ENCODE data around the gene RAG2. TPM values are rescaled to one million over a fixed set of nuclear protein-coding genes. Genes with fewer than 3 reads are reported as not detected.

The RAG2 gene
- total and polyA plus RNA-seq, 8 donors = 0.37 to 17.9 TPM; not detected in 6

- WGBS, 5 donors = 21 to 57% (median 45%) methylated on average over 4 of the region's 4 CpGs
- Histone ChIP-seq H3K27me3 (peaks cover 0 to 29% (median 9%) of the 10 kb centered on the region in 3 donors), H3K4me1 (peaks cover 3 to 15% (median 12%) of the 10 kb centered on the region in 4 donors), H3K36me3 (no peaks in the 10 kb centered on the region), H3K9me3 (no peaks in the 10 kb centered on the region), H3K4me3 (no peak overlapping the region), H3K27ac (no peak overlapping the region)
- TF ChIP-seq POLR2A (IDR thresholded peaks at IDR 0.05) (no peak), EP300 (IDR thresholded peaks at IDR 0.05) (no peak), POLR2AphosphoS5 (IDR thresholded peaks at IDR 0.05) (no peak)
- TF ChIP-seq, protein P1, sequence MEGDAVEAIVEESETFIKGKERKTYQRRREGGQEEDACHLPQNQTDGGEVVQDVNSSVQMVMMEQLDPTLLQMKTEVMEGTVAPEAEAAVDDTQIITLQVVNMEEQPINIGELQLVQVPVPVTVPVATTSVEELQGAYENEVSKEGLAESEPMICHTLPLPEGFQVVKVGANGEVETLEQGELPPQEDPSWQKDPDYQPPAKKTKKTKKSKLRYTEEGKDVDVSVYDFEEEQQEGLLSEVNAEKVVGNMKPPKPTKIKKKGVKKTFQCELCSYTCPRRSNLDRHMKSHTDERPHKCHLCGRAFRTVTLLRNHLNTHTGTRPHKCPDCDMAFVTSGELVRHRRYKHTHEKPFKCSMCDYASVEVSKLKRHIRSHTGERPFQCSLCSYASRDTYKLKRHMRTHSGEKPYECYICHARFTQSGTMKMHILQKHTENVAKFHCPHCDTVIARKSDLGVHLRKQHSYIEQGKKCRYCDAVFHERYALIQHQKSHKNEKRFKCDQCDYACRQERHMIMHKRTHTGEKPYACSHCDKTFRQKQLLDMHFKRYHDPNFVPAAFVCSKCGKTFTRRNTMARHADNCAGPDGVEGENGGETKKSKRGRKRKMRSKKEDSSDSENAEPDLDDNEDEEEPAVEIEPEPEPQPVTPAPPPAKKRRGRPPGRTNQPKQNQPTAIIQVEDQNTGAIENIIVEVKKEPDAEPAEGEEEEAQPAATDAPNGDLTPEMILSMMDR (IDR thresholded peaks at IDR 0.05) = no peak
- intact Hi-C loops (cut with DNase I; ENCODE audit: low total_unique reads) = no loop called here
- no peak for DNase-seq
These were observed 7.5 kb downstream of the RAG2 start for GRCh38 chr11:36590513-36590912.

GRCh38 chr11:36588099-36588498 lies 9.9 kb downstream of the RAG2 start:
- DNase-seq = no peak
- Histone ChIP-seq H3K27me3 (peaks cover 0 to 29% (median 9%) of the 10 kb centered on the region in 3 donors), H3K9me3 (no peaks in the 10 kb centered on the region), H3K36me3 (no peaks in the 10 kb centered on the region), H3K4me1 (no peaks in the 10 kb centered on the region), H3K27ac (no peak overlapping the region), H3K4me3 (no peak overlapping the region)
- TF ChIP-seq POLR2A (IDR thresholded peaks at IDR 0.05) (no peak), EP300 (IDR thresholded peaks at IDR 0.05) (no peak), POLR2AphosphoS5 (IDR thresholded peaks at IDR 0.05) (no peak)
- TF ChIP-seq, protein P1 (IDR thresholded peaks at IDR 0.05) = no peak
- 28 to 59% (median 42%) methylated on average over 1 of the region's 1 CpG for WGBS, 5 donors
- intact Hi-C loops (cut with DNase I; ENCODE audit: low total_unique reads) = no loop called here

- peaks cover 0 to 3% (median 1%) of the 10 kb centered on the region in 4 donors for H3K9me3 ChIP-seq
- intact Hi-C loops (cut with DNase I; ENCODE audit: low total_unique reads) = no loop called here
- H3K4me3 ChIP-seq = no peak overlapping the region
- no peaks in the 10 kb centered on the region for H3K4me1 ChIP-seq
- H3K36me3 ChIP-seq = no peaks in the 10 kb centered on the region
- peaks cover 0 to 23% (median 3%) of the 10 kb centered on the region in 3 donors for H3K27me3 ChIP-seq
- H3K27ac ChIP-seq = no peak overlapping the region
- TF ChIP-seq POLR2AphosphoS5 (IDR thresholded peaks at IDR 0.05) = no peak
- TF ChIP-seq EP300 (IDR thresholded peaks at IDR 0.05) = no peak
- TF ChIP-seq POLR2A (IDR thresholded peaks at IDR 0.05) = no peak
- TF ChIP-seq, protein P1 (IDR thresholded peaks at IDR 0.05) = no peak
- DNase-seq = no peak
These were observed 11.5 kb downstream of the RAG2 start for GRCh38 chr11:36586543-36586942.

GRCh38 chr11:36583667-36584066 lies 14.4 kb downstream of the RAG2 start:
- Histone ChIP-seq H3K9me3 (peaks cover 0 to 5% (median 2%) of the 10 kb centered on the region in 4 donors), H3K36me3 (no peaks in the 10 kb centered on the region), H3K4me1 (no peaks in the 10 kb centered on the region), H3K27ac (no peak overlapping the region), H3K4me3 (no peak overlapping the region), H3K27me3 (peaks cover 0 to 5% (median 0%) of the 10 kb centered on the region in 3 donors)
- intact Hi-C loops (cut with DNase I; ENCODE audit: low total_unique reads) = no loop called here
- DNase-seq = no peak
- TF ChIP-seq, protein P1 (IDR thresholded peaks at IDR 0.05) = no peak
- TF ChIP-seq EP300 (IDR thresholded peaks at IDR 0.05) = no peak
- no peak for TF ChIP-seq POLR2AphosphoS5 (IDR thresholded peaks at IDR 0.05)
- TF ChIP-seq POLR2A (IDR thresholded peaks at IDR 0.05) = no peak
- WGBS, 5 donors = 56 to 65% (median 59%) methylated on average over 3 of the region's 3 CpGs

Data from stomach (tissue), 9 donors.